Activated naive CD8-positive, alpha-beta T cell treated with anti-CD3 and anti-CD28 coated beads, Interleukin-2, amount 10 ng/mL, durations not matched to agents 7 days and 5 days (primary cell): Measurements from ENCODE around the gene VWF. TPM values are rescaled to one million over a fixed set of nuclear protein-coding genes. Genes with fewer than 3 reads are reported as not detected.

Source experiments
- ATAC-seq: fragments of 150-1000 bp; cut with Tn5 transposase; one replicate; pipeline ENCODE4 v1.10.0; 2021; ENCODE audit warnings: low read depth, moderate library complexity
- POLR2A ChIA-PET: fragments of 350-600 bp; sonication (Branson Sonifier 250); formaldehyde crosslinking; loops from one replicate; lab custom pipeline; 2021; ENCODE audit warnings: antibody characterized with exemption; lab: Charles Lee
- DNase-seq: peaks from one replicate; pipeline ENCODE4 v3.0.0; 2021
- H3K27ac Mint-ChIP-seq: one replicate; pipeline ENCODE4 v1.8.0; 2022; ENCODE audit warnings: mild to moderate bottlenecking, mixed read lengths
- H3K27me3 Mint-ChIP-seq: one replicate; pipeline ENCODE4 v1.8.0; 2022; ENCODE audit warnings: mild to moderate bottlenecking, moderate library complexity, mixed read lengths
- H3K36me3 Mint-ChIP-seq: one replicate; pipeline ENCODE4 v1.8.0; 2021; ENCODE audit warnings: mild to moderate bottlenecking, mixed read lengths
- H3K4me1 Mint-ChIP-seq: one replicate; pipeline ENCODE4 v1.8.0; 2021; ENCODE audit warnings: mixed read lengths
- H3K4me3 Mint-ChIP-seq: one replicate; pipeline ENCODE4 v1.8.0; 2022; ENCODE audit warnings: mild to moderate bottlenecking, moderate library complexity, mixed read lengths
- H3K9me3 Mint-ChIP-seq: one replicate; pipeline ENCODE4 v1.8.0; 2021; ENCODE audit warnings: mixed read lengths
- total RNA-seq, 2 experiments: library from RNA; stranded (reverse); gene quantifications; one replicate each; pipeline ENCODE4 v1.2.3, GENCODE V29; 2021

Gene VWF
- total RNA-seq, 2 experiments from 2014 or later, result 0.23 to 0.44 TPM

GRCh38 chr12:6140651-6141447 is 16.4 kb upstream of the VWF start:
- Mint-ChIP-seq H3K4me1 (peaks cover 28% of the 10 kb centered on the region), H3K27ac (peak overlapping the region; percentile 95), H3K36me3 (peaks cover 19% of the 10 kb centered on the region), H3K27me3 (no peaks in the 10 kb centered on the region), H3K9me3 (peaks cover 6% of the 10 kb centered on the region), H3K4me3 (peak overlapping the region; percentile 71)
- ATAC-seq (peak; percentile 82), DNase-seq (no peak)
- POLR2A ChIA-PET, result no interaction called here

GRCh38 chr12:6135071-6135470 is 10.6 kb upstream of the VWF start:
- POLR2A ChIA-PET, result no interaction called here
- H3K4me3 Mint-ChIP-seq, result no peak overlapping the region
- H3K36me3 Mint-ChIP-seq, result peaks cover 8% of the 10 kb centered on the region
- DNase-seq (no peak), ATAC-seq (peak; percentile 33)
- H3K4me1 Mint-ChIP-seq, result peaks cover 14% of the 10 kb centered on the region
- peaks cover 8% of the 10 kb centered on the region for H3K9me3 Mint-ChIP-seq
- peak overlapping the region; percentile 21 for H3K27ac Mint-ChIP-seq
- H3K27me3 Mint-ChIP-seq, result no peaks in the 10 kb centered on the region

GRCh38 chr12:6133642-6134041 is 9.2 kb upstream of the VWF start:
- H3K36me3 Mint-ChIP-seq, result peaks cover 5% of the 10 kb centered on the region
- POLR2A ChIA-PET, result no interaction called here
- DNase-seq, result no peak
- H3K27ac Mint-ChIP-seq, result no peak overlapping the region
- peaks cover 6% of the 10 kb centered on the region for H3K9me3 Mint-ChIP-seq
- H3K4me3 Mint-ChIP-seq, result no peak overlapping the region
- ATAC-seq, result no peak
- peaks cover 9% of the 10 kb centered on the region for H3K4me1 Mint-ChIP-seq
- H3K27me3 Mint-ChIP-seq, result no peaks in the 10 kb centered on the region

- no peaks in the 10 kb centered on the region for H3K27me3 Mint-ChIP-seq
- peaks cover 6% of the 10 kb centered on the region for H3K9me3 Mint-ChIP-seq
- H3K27ac Mint-ChIP-seq, result no peak overlapping the region
- no peak overlapping the region for H3K4me3 Mint-ChIP-seq
- peaks cover 5% of the 10 kb centered on the region for H3K36me3 Mint-ChIP-seq
- DNase-seq (no peak), ATAC-seq (no peak)
- H3K4me1 Mint-ChIP-seq, result peaks cover 7% of the 10 kb centered on the region
- POLR2A ChIA-PET, result interaction anchor here (1.4 kb wide), 1 partner anchor 8 kb away, joined by 3 read pairs; the partner anchor contains the start of gene VWF
These were observed 8.0 kb upstream of the VWF start for GRCh38 chr12:6132496-6132895.

- DNase-seq (no peak), ATAC-seq (no peak)
- H3K9me3 Mint-ChIP-seq, result no peaks in the 10 kb centered on the region
- no peaks in the 10 kb centered on the region for H3K4me1 Mint-ChIP-seq
- peaks cover 2% of the 10 kb centered on the region for H3K27me3 Mint-ChIP-seq
- no peaks in the 10 kb centered on the region for H3K36me3 Mint-ChIP-seq
- no peak overlapping the region for H3K4me3 Mint-ChIP-seq
- POLR2A ChIA-PET, result interaction anchor here (1.5 kb wide), 1 partner anchor 7 kb away, joined by 3 read pairs; no protein-coding TSS in a partner anchor
- H3K27ac Mint-ChIP-seq, result no peak overlapping the region
These were observed 789 bp upstream of the VWF start for GRCh38 chr12:6125310-6125608.

- ATAC-seq (no peak), DNase-seq (no peak)
- peaks cover 2% of the 10 kb centered on the region for H3K27me3 Mint-ChIP-seq
- H3K4me1 Mint-ChIP-seq, result no peaks in the 10 kb centered on the region
- H3K27ac Mint-ChIP-seq, result no peak overlapping the region
- POLR2A ChIA-PET, result no interaction called here
- H3K9me3 Mint-ChIP-seq, result no peaks in the 10 kb centered on the region
- no peaks in the 10 kb centered on the region for H3K36me3 Mint-ChIP-seq
- H3K4me3 Mint-ChIP-seq, result no peak overlapping the region
These were observed 1.2 kb downstream of the VWF start for GRCh38 chr12:6123258-6123657.

- Mint-ChIP-seq H3K36me3 (no peaks in the 10 kb centered on the region), H3K27ac (no peak overlapping the region), H3K4me1 (no peaks in the 10 kb centered on the region), H3K27me3 (peaks cover 2% of the 10 kb centered on the region), H3K9me3 (no peaks in the 10 kb centered on the region), H3K4me3 (no peak overlapping the region)
- POLR2A ChIA-PET, result no interaction called here
- DNase-seq (no peak), ATAC-seq (no peak)
These were observed 2.3 kb downstream of the VWF start for GRCh38 chr12:6122201-6122600.

- ATAC-seq (no peak), DNase-seq (no peak)
- no peak overlapping the region for H3K4me3 Mint-ChIP-seq
- H3K27me3 Mint-ChIP-seq, result peaks cover 2% of the 10 kb centered on the region
- H3K9me3 Mint-ChIP-seq, result no peaks in the 10 kb centered on the region
- POLR2A ChIA-PET, result no interaction called here
- H3K4me1 Mint-ChIP-seq, result peaks cover 4% of the 10 kb centered on the region
- no peak overlapping the region for H3K27ac Mint-ChIP-seq
- no peaks in the 10 kb centered on the region for H3K36me3 Mint-ChIP-seq
These were observed 3.5 kb downstream of the VWF start for GRCh38 chr12:6120796-6121473.

- Mint-ChIP-seq H3K27me3 (peaks cover 2% of the 10 kb centered on the region), H3K36me3 (no peaks in the 10 kb centered on the region), H3K4me1 (peaks cover 4% of the 10 kb centered on the region), H3K4me3 (no peak overlapping the region), H3K9me3 (no peaks in the 10 kb centered on the region), H3K27ac (no peak overlapping the region)
- DNase-seq (no peak), ATAC-seq (no peak)
- POLR2A ChIA-PET, result no interaction called here
These were observed 5.4 kb downstream of the VWF start for GRCh38 chr12:6118891-6119568.

- POLR2A ChIA-PET, result no interaction called here
- Mint-ChIP-seq H3K27me3 (no peaks in the 10 kb centered on the region), H3K9me3 (no peaks in the 10 kb centered on the region), H3K4me1 (peaks cover 6% of the 10 kb centered on the region), H3K27ac (no peak overlapping the region), H3K4me3 (no peak overlapping the region), H3K36me3 (no peaks in the 10 kb centered on the region)
- DNase-seq (no peak), ATAC-seq (no peak)
These were observed 7.9 kb downstream of the VWF start for GRCh38 chr12:6116471-6117021.

- no peaks in the 10 kb centered on the region for H3K27me3 Mint-ChIP-seq
- H3K9me3 Mint-ChIP-seq, result no peaks in the 10 kb centered on the region
- POLR2A ChIA-PET, result no interaction called here
- H3K4me3 Mint-ChIP-seq, result no peak overlapping the region
- ATAC-seq (no peak), DNase-seq (no peak)
- H3K4me1 Mint-ChIP-seq, result peaks cover 6% of the 10 kb centered on the region
- no peaks in the 10 kb centered on the region for H3K36me3 Mint-ChIP-seq
- H3K27ac Mint-ChIP-seq, result no peak overlapping the region
These were observed 9.1 kb downstream of the VWF start for GRCh38 chr12:6115389-6115788.

GRCh38 chr12:6114476-6114870 is 10.0 kb downstream of the VWF start:
- POLR2A ChIA-PET, result no interaction called here
- peaks cover 6% of the 10 kb centered on the region for H3K4me1 Mint-ChIP-seq
- H3K4me3 Mint-ChIP-seq, result no peak overlapping the region
- H3K9me3 Mint-ChIP-seq, result no peaks in the 10 kb centered on the region
- no peak for ATAC-seq
- H3K27ac Mint-ChIP-seq, result no peak overlapping the region
- no peaks in the 10 kb centered on the region for H3K36me3 Mint-ChIP-seq
- H3K27me3 Mint-ChIP-seq, result no peaks in the 10 kb centered on the region
- DNase-seq, result no peak

GRCh38 chr12:6113691-6114475 is 10.6 kb downstream of the VWF start:
- H3K9me3 Mint-ChIP-seq, result peaks cover 2% of the 10 kb centered on the region
- DNase-seq (peak; percentile 15), ATAC-seq (no peak)
- no peaks in the 10 kb centered on the region for H3K27me3 Mint-ChIP-seq
- POLR2A ChIA-PET, result no interaction called here
- peaks cover 6% of the 10 kb centered on the region for H3K4me1 Mint-ChIP-seq
- no peak overlapping the region for H3K4me3 Mint-ChIP-seq
- no peak overlapping the region for H3K27ac Mint-ChIP-seq
- H3K36me3 Mint-ChIP-seq, result peaks cover 1% of the 10 kb centered on the region
